HG03196 (cell line): Measurements from ENCODE around the gene PRKCZ.

ENCODE experiments used
- ATAC-seq: cut with Tn5 transposase; IDR thresholded peaks from one replicate; pipeline ENCODE4 v1.9.1; 2021; ENCODE audit not compliant: unreplicated experiment

The PRKCZ gene

GRCh38 chr1:2099886-2100779 lies 49.9 kb downstream of the PRKCZ start:
- ATAC-seq: no peak

GRCh38 chr1:2100780-2101108 lies 50.5 kb downstream of the PRKCZ start:
- ATAC-seq: no peak

GRCh38 chr1:2101531-2101930 lies 51.3 kb downstream of the PRKCZ start:
- no peak for ATAC-seq

- no peak for ATAC-seq
These were observed 51.7 kb downstream of the PRKCZ start for GRCh38 chr1:2101946-2102345.

- ATAC-seq: no peak
These were observed 52.5 kb downstream of the PRKCZ start for GRCh38 chr1:2102753-2103152.

GRCh38 chr1:2103266-2103900 lies 53.2 kb downstream of the PRKCZ start:
- ATAC-seq: no peak

GRCh38 chr1:2103901-2104590 lies 53.8 kb downstream of the PRKCZ start:
- no peak for ATAC-seq

GRCh38 chr1:2104621-2105427 lies 54.6 kb downstream of the PRKCZ start:
- ATAC-seq: no peak

GRCh38 chr1:2105781-2106524 lies 55.7 kb downstream of the PRKCZ start:
- no peak for ATAC-seq

GRCh38 chr1:2106659-2107405 lies 56.6 kb downstream of the PRKCZ start:
- ATAC-seq: no peak

GRCh38 chr1:2107586-2108212 lies 57.5 kb downstream of the PRKCZ start:
- ATAC-seq: no peak

- ATAC-seq: no peak
These were observed 58.1 kb downstream of the PRKCZ start for GRCh38 chr1:2108213-2108876.

GRCh38 chr1:2108877-2109580 lies 58.8 kb downstream of the PRKCZ start:
- ATAC-seq: no peak

- ATAC-seq: no peak
These were observed 59.4 kb downstream of the PRKCZ start for GRCh38 chr1:2109581-2110021.

GRCh38 chr1:2110191-2110737 lies 60.1 kb downstream of the PRKCZ start:
- ATAC-seq: no peak

GRCh38 chr1:2110738-2111673 lies 60.8 kb downstream of the PRKCZ start:
- no peak for ATAC-seq

GRCh38 chr1:2111674-2112035 lies 61.4 kb downstream of the PRKCZ start:
- ATAC-seq: no peak
